GM12878 (cell line): ENCODE data around the gene CTSE. TPM values are rescaled to one million over a fixed set of nuclear protein-coding genes. Genes with fewer than 3 reads are reported as not detected.

ENCODE experiments used
- ATAC-seq: fragments of 200-7000 bp; cut with Tn5 transposase; 3 replicates; pipeline ENCODE4 v1.9.1; 2020; ENCODE audit warnings: mild to moderate bottlenecking, moderate library complexity
- BruUV-seq: library from RNA; stranded (reverse); fragments of 400-500 nt; replicated peaks from 2 replicates; lab custom pipeline; 2021; lab: Mats Ljungman, UMichigan
- CTCF ChIA-PET: fragments of 300-600 bp; sonication (Branson Sonifier 250); formaldehyde crosslinking; extraction: SDS; loops from one replicate; lab custom pipeline; 2021; ENCODE audit warnings: inconsistent platforms; lab: Yijun Ruan, JAX
- POLR2A ChIA-PET: fragments of 350-600 bp; formaldehyde crosslinking; extraction: SDS; loops from one replicate; lab custom pipeline; 2021; ENCODE audit warnings: inconsistent platforms; lab: Charles Lee
- RAD21 ChIA-PET: fragments of 300-600 bp; sonication (Branson Sonifier 250); formaldehyde crosslinking; loops from one replicate; lab custom pipeline; 2023; ENCODE audit warnings: antibody characterized with exemption; ENCODE audit not compliant: unreplicated experiment; lab: Charles Lee
- SMC1A ChIA-PET: fragments of 300-600 bp; sonication (Branson Sonifier 250); formaldehyde crosslinking; loops from one replicate; lab custom pipeline; 2023; ENCODE audit not compliant: unreplicated experiment, uncharacterized antibody; lab: Charles Lee
- DNase-seq: peaks from one replicate; pipeline ENCODE4 v3.0.0-alpha.2; 2011; ENCODE audit warnings: low read depth, low spot score
- FAIRE-seq: peaks from 3 replicates; lab custom pipeline; 2011; peaks lifted over from hg19 to GRCh38; lab: Jason Lieb, UNC
- H2AFZ ChIP-seq: 2 replicates; pipeline ENCODE4 v1.6.0; 2011; ENCODE audit warnings: low read depth, low read length, control low read depth; ENCODE audit not compliant: control insufficient read depth
- H3K27ac ChIP-seq: 2 replicates; pipeline ENCODE4 v1.5.1; 2011; ENCODE audit warnings: control low read depth; ENCODE audit not compliant: control insufficient read depth, insufficient read depth
- H3K27me3 ChIP-seq, 2 experiments: replicated peaks in 1 of 2; 2 replicates each; pipeline versions ENCODE4 v1.6.0 to v1.6.1; 2011; ENCODE audit warnings: low read length in 1 of 2; ENCODE audit not compliant: control insufficient read depth in 2 of 2, insufficient read depth in 2 of 2
- H3K36me3 ChIP-seq, 2 experiments: 2 replicates each; pipeline ENCODE4 v1.5.1; 2011; ENCODE audit warnings: low read length in 1 of 2; ENCODE audit not compliant: control insufficient read depth in 2 of 2, insufficient read depth in 2 of 2
- H3K4me1 ChIP-seq: 2 replicates; pipeline ENCODE4 v1.6.1; 2011; ENCODE audit warnings: mild to moderate bottlenecking, low read length, moderate library complexity, mixed read lengths; ENCODE audit not compliant: control insufficient read depth, insufficient read depth
- H3K4me2 ChIP-seq: 2 replicates; pipeline ENCODE4 v1.6.0; 2011; ENCODE audit warnings: control low read depth; ENCODE audit not compliant: control insufficient read depth, insufficient read depth
- H3K4me3 ChIP-seq: fragments of 200-600 bp; sonication (generic); 2 replicates; pipeline ENCODE4 v1.5.1; 2016
- H3K79me2 ChIP-seq: 2 replicates; pipeline ENCODE4 v1.6.0; 2011; ENCODE audit warnings: low read length; ENCODE audit not compliant: control insufficient read depth, insufficient read depth
- H3K9ac ChIP-seq: 2 replicates; pipeline ENCODE4 v1.8.0; 2011; ENCODE audit warnings: low read length, control low read depth, mixed read lengths; ENCODE audit not compliant: control insufficient read depth, insufficient read depth
- H3K9me3 ChIP-seq: replicated peaks from 3 replicates; pipeline ENCODE4 v1.5.1; 2011; ENCODE audit warnings: mild to moderate bottlenecking, low read length; ENCODE audit not compliant: control insufficient read depth, insufficient read depth
- H4K20me1 ChIP-seq: 2 replicates; pipeline ENCODE4 v1.6.0; 2011; ENCODE audit not compliant: control insufficient read depth, insufficient read depth
- ASH2L ChIP-seq: fragments of 300-600, 200-600 bp; sonication (generic); IDR thresholded peaks from 2 replicates; pipeline ENCODE4 v1.6.1; 2017; ENCODE audit warnings: low read depth, mild to moderate bottlenecking, borderline replicate concordance
- CBFB ChIP-seq: IDR thresholded peaks from 2 replicates; pipeline ENCODE4 v1.6.1; 2016; ENCODE audit warnings: antibody characterized with exemption, low read depth
- CEBPB ChIP-seq, 2 experiments: fragments of 150-350 bp in 1 of 2; IDR thresholded peaks; 2 replicates each; pipeline ENCODE4 v1.6.1; 2012 to 2014; ENCODE audit warnings: low read depth in 2 of 2, low read length in 2 of 2, borderline replicate concordance in 1 of 2, inconsistent platforms in 1 of 2
- ETV6 ChIP-seq, 2 experiments: fragments of 450-650 bp in 1 of 2; IDR thresholded peaks in 1 of 2; conservative IDR thresholded peaks in 1 of 2; 2 replicates each; pipeline ENCODE4 v1.6.1; 2014; ENCODE audit warnings: antibody characterized with exemption in 1 of 2, borderline replicate concordance in 1 of 2, low read depth in 1 of 2, mild to moderate bottlenecking in 1 of 2, moderate library complexity in 1 of 2
- MYC ChIP-seq: IDR thresholded peaks from 2 replicates; pipeline ENCODE4 v1.6.1; 2011; ENCODE audit warnings: mild to moderate bottlenecking, low read length, moderate library complexity, inconsistent platforms; ENCODE audit not compliant: insufficient read depth, insufficient replicate concordance, insufficient read length, severe bottlenecking
- POLR2A ChIP-seq: IDR thresholded peaks from 2 replicates; pipeline ENCODE4 v1.6.1; 2011; ENCODE audit warnings: low read depth, mild to moderate bottlenecking, low read length
- ZNF384 ChIP-seq: IDR thresholded peaks from 2 replicates; pipeline ENCODE4 v1.6.1; 2012; ENCODE audit warnings: low read depth, mild to moderate bottlenecking, low read length, improper control_type of control experiment, borderline replicate concordance
- WGBS: methylation state at CpG from one replicate; pipeline ENCODE4 v1.1.6; 2016; ENCODE audit warnings: low lambda C conversion rate; ENCODE audit not compliant: insufficient replicate concordance, insufficient coverage; ENCODE audit errors: missing lambda C conversion rate; 5-methylcytosine and 5-hydroxymethylcytosine counted together
- in situ Hi-C: fragments of 300-500 bp; cut with MboI; formaldehyde crosslinking; loops from 9 replicates; pipeline ENCODE4 v1.14.3; 2018; ENCODE audit warnings: mixed read lengths
- intact Hi-C: fragments of 100-400 bp; cut with micrococcal nuclease; formaldehyde crosslinking; loops from one replicate; pipeline ENCODE4 v1.14.2; 2022; ENCODE audit not compliant: unreplicated experiment
- polyA plus RNA-seq, 11 experiments: library from polyadenylated mRNA; depleted of rRNA in 4 of 11; unstranded in 6 of 11; stranded (reverse) in 5 of 11; fragments of >200 nt; fragmentation: Nextera tagmentation in 4 of 11; fragmentation: Illumina TruSeq in 1 of 11; extraction: Ambion mirVana in 4 of 11; extraction: Trizol in 1 of 11; gene quantifications; 1 replicate in 1 of 11; 2 replicates in 10 of 11; pipeline versions ENCODE4 v1.2.1 to v1.2.3, GENCODE V29; 2011 to 2016; ENCODE audit warnings: inconsistent platforms in 2 of 11, missing spikeins in 2 of 11, low read depth in 1 of 11
- total RNA-seq, 4 experiments: library from RNA; depleted of rRNA in 3 of 4; stranded (reverse); fragments of >200 nt in 3 of 4; fragmentation: Illumina TruSeq in 1 of 4; extraction: Trizol in 1 of 4; gene quantifications; 2 replicates each; pipeline versions ENCODE4 v1.2.1 to v1.2.3, GENCODE V29; 2013 to 2021
- TF ChIP-seq, protein P1 (sequence below): fragments of 450-650 bp; IDR thresholded peaks from 2 replicates; pipeline ENCODE4 v1.6.1; 2017; ENCODE audit warnings: mild to moderate bottlenecking, low read depth, inconsistent platforms; ENCODE audit not compliant: poor library complexity, severe bottlenecking
- TF ChIP-seq, protein P2 (sequence below): fragments of 450-650 bp; IDR thresholded peaks from 2 replicates; pipeline ENCODE4 v1.6.1; 2016; ENCODE audit warnings: mild to moderate bottlenecking

The CTSE gene
- total and polyA plus RNA-seq, 10 of the 15 experiments (the other 5 are each of a cell fraction or from before 2014, with no cell fraction given): 0.26 TPM; not detected in 9

DNA sequence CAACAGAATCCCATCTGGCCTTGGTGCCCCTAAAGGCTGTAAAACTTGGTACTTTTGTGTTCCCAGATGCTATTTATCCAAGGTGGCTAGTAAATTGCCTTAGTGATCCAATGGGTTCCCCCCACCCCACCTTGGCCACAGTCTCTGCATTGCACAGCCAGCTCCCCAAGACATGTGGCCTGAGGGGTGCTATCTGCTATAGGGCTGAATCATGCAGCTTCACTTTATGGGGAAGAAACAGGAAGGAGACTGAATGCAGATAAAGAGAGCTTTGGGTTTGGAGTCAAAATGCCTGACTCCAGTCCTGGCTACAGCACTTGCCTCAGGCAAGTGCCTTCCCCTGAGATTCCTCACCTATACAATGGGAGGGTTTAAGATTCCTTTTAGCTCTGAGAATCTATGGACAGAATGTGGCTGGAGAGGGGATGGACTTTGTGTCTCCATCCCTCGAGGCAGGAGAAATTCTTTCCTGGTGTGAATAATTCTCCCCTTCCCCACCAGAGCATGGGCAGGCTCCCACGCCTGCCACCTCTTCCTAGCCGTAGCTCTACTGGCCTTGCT is 35.7 kb upstream of the CTSE start (continued):
- TF ChIP-seq MYC: no peak

DNA sequence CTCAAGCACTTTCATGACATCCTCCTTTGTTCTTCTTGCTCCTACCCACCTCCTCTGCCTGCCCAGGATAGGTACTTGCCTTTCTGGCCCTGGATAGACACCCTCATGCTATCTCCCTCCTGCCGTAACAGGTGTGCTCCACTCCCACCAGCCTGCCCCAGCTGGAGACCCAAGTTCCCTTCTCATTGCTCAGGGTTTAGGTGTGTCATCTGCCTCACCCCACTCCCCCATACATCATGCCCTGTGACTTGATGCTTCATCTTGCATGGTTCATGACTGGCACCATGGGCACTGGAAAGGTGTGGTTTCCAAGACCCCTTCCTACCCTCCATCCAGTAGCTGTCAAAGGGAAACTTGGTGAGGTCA is 35.2 kb upstream of the CTSE start:
- ChIA-PET CTCF (interaction anchor here (1.0 to 6.1 kb wide), 5 partner anchors 10 to 139 kb away, joined by 3 to 44 read pairs (median 15); no protein-coding TSS in a partner anchor), RAD21 (interaction anchor here (0.6 to 2.4 kb wide), 5 partner anchors 10 to 502 kb away, joined by 3 to 9 read pairs (median 6); no protein-coding TSS in a partner anchor), SMC1A (interaction anchor here (1.2 to 7.1 kb wide), 4 partner anchors 13 to 49 kb away, joined by 3 to 63 read pairs (median 4); no protein-coding TSS in a partner anchor), POLR2A (interaction anchor here (0.7 kb wide), 1 partner anchor 14 kb away, joined by 5 read pairs; no protein-coding TSS in a partner anchor)
- Histone ChIP-seq H3K4me2 (peak overlapping the region; percentile 19; the same call in 1 of the 2 replicates), H3K9me3 (no peaks in the 10 kb centered on the region; the same call in 2 of the 3 replicates), H4K20me1 (peaks cover 3% of the 10 kb centered on the region; the same call in 1 of the 2 replicates), H3K36me3 (peaks cover 21 to 36% of the 10 kb centered on the region in 2 experiments), H3K4me1 (peaks cover 10% of the 10 kb centered on the region), H3K79me2 (peaks cover 48% of the 10 kb centered on the region), H3K4me3 (no peak overlapping the region), H2AFZ (no peak overlapping the region), H3K27me3 (no peaks in the 10 kb centered on the region), H3K9ac (no peak overlapping the region), H3K27ac (no peak overlapping the region)
- DNase-seq (no peak), FAIRE-seq (no peak), ATAC-seq (peak; percentile 56)
- TF ChIP-seq, protein P1, sequence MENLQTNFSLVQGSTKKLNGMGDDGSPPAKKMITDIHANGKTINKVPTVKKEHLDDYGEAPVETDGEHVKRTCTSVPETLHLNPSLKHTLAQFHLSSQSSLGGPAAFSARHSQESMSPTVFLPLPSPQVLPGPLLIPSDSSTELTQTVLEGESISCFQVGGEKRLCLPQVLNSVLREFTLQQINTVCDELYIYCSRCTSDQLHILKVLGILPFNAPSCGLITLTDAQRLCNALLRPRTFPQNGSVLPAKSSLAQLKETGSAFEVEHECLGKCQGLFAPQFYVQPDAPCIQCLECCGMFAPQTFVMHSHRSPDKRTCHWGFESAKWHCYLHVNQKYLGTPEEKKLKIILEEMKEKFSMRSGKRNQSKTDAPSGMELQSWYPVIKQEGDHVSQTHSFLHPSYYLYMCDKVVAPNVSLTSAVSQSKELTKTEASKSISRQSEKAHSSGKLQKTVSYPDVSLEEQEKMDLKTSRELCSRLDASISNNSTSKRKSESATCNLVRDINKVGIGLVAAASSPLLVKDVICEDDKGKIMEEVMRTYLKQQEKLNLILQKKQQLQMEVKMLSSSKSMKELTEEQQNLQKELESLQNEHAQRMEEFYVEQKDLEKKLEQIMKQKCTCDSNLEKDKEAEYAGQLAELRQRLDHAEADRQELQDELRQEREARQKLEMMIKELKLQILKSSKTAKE: no peak
- TF ChIP-seq, protein P2, sequence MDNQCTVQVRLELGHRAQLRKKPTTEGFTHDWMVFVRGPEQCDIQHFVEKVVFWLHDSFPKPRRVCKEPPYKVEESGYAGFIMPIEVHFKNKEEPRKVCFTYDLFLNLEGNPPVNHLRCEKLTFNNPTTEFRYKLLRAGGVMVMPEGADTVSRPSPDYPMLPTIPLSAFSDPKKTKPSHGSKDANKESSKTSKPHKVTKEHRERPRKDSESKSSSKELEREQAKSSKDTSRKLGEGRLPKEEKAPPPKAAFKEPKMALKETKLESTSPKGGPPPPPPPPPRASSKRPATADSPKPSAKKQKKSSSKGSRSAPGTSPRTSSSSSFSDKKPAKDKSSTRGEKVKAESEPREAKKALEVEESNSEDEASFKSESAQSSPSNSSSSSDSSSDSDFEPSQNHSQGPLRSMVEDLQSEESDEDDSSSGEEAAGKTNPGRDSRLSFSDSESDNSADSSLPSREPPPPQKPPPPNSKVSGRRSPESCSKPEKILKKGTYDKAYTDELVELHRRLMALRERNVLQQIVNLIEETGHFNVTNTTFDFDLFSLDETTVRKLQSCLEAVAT: no peak
- TF ChIP-seq ETV6 (conservative IDR thresholded peaks at IDR 0.05 in 1 of 2, IDR thresholded peaks at IDR 0.05 in 1 of 2; ENCODE audit: borderline replicate concordance in 1 of 2, low read depth in 1 of 2) (no peak), CBFB (no peak), ZNF384 (no peak), ASH2L (no peak), POLR2A (peak; percentile 58), CEBPB (IDR thresholded peaks at IDR 0.05; ENCODE audit: borderline replicate concordance in 1 of 2, low read depth in 2 of 2, low read length in 2 of 2) (no peak)
- no TSS peak for BruUV-seq
- in situ Hi-C loops (loop anchor here (10.0 kb wide), 1 partner anchor 726 kb away; no protein-coding TSS in a partner anchor), intact Hi-C loops (loop anchor here (1.0 to 10.0 kb wide), 4 partner anchors 10 to 1544 kb away; partner anchors contain the start of genes ELK4 and MDM4)
- 94% methylated on average over 1 of the region's 1 CpG for WGBS
